IMR-90 (cell line): Measurements from ENCODE around the gene ARHGEF4. TPM values are rescaled to one million over a fixed set of nuclear protein-coding genes. Genes with fewer than 3 reads are reported as not detected.

Source experiments
- ATAC-seq: fragments of 200-7000 bp; cut with Tn5 transposase; 2 replicates; pipeline ENCODE4 v1.9.1; 2020; ENCODE audit warnings: low read depth, mild to moderate bottlenecking, moderate library complexity
- BruUV-seq: library from RNA; stranded (reverse); fragments of 400-500 nt; replicated peaks from 2 replicates; lab custom pipeline; 2021; lab: Mats Ljungman, UMichigan
- CTCF ChIA-PET: fragments of 300-600 bp; formaldehyde crosslinking; extraction: SDS; loops from one replicate; lab custom pipeline; 2021; ENCODE audit warnings: antibody characterized with exemption; lab: Yijun Ruan, JAX
- POLR2A ChIA-PET: fragments of 300-600 bp; sonication (Branson Sonifier 250); formaldehyde crosslinking; loops from one replicate; lab custom pipeline; 2022; ENCODE audit warnings: antibody characterized with exemption; ENCODE audit not compliant: unreplicated experiment; lab: Charles Lee
- DNase-seq: peaks from one replicate; pipeline ENCODE4 v3.0.0; 2013
- H2AFZ ChIP-seq: replicated peaks from 2 replicates; pipeline ENCODE3; 2013; ENCODE audit warnings: low read length, mild to moderate bottlenecking; ENCODE audit not compliant: poor library complexity
- H2AK5ac ChIP-seq: 2 replicates; pipeline ENCODE4 v1.6.1; 2013; ENCODE audit warnings: low read depth, low read length, inconsistent platforms
- H2AK9ac ChIP-seq: replicated peaks from 2 replicates; pipeline ENCODE3; 2013; ENCODE audit warnings: mild to moderate bottlenecking, low read depth, low read length, moderate library complexity; ENCODE audit not compliant: poor library complexity
- H2BK120ac ChIP-seq: 2 replicates; pipeline ENCODE4 v1.6.1; 2013; ENCODE audit warnings: low read depth, low read length, inconsistent platforms
- H2BK15ac ChIP-seq: 3 replicates; pipeline ENCODE4 v1.6.1; 2013; ENCODE audit warnings: low read depth, low read length, inconsistent platforms
- H2BK20ac ChIP-seq: 2 replicates; pipeline ENCODE4 v1.6.1; 2013; ENCODE audit warnings: low read depth, mild to moderate bottlenecking, inconsistent platforms, low read length, moderate library complexity
- H2BK5ac ChIP-seq: 2 replicates; pipeline ENCODE4 v1.6.1; 2013; ENCODE audit warnings: mild to moderate bottlenecking, low read depth, low read length, inconsistent platforms; ENCODE audit not compliant: poor library complexity, severe bottlenecking
- H3K14ac ChIP-seq: replicated peaks from 2 replicates; pipeline ENCODE4 v1.6.1; 2013; ENCODE audit warnings: low read depth, low read length, inconsistent platforms
- H3K18ac ChIP-seq: 2 replicates; pipeline ENCODE4 v1.6.1; 2013; ENCODE audit warnings: low read depth, low read length, control low read depth
- H3K23ac ChIP-seq: 2 replicates; pipeline ENCODE4 v1.6.1; 2013; ENCODE audit warnings: low read depth, low read length, inconsistent platforms
- H3K27ac ChIP-seq: 2 replicates; pipeline ENCODE4 v1.5.1; 2013; ENCODE audit warnings: mild to moderate bottlenecking, control low read depth, low read length; ENCODE audit not compliant: insufficient read depth
- H3K27me3 ChIP-seq: 2 replicates; pipeline ENCODE4 v1.6.1; 2013; ENCODE audit warnings: low read length; ENCODE audit not compliant: control insufficient read depth, insufficient read depth
- H3K36me3 ChIP-seq: 2 replicates; pipeline ENCODE4 v1.6.1; 2013; ENCODE audit warnings: low read length, mixed read lengths; ENCODE audit not compliant: control insufficient read depth, insufficient read depth
- H3K4ac ChIP-seq: 2 replicates; pipeline ENCODE4 v1.6.1; 2013; ENCODE audit warnings: low read depth, low read length, inconsistent platforms
- H3K4me1 ChIP-seq: 2 replicates; pipeline ENCODE4 v1.6.1; 2013; ENCODE audit warnings: low read length, mixed read lengths; ENCODE audit not compliant: control insufficient read depth, insufficient read depth
- H3K4me2 ChIP-seq: 2 replicates; pipeline ENCODE4 v1.6.1; 2013; ENCODE audit warnings: low read depth, mild to moderate bottlenecking, control low read depth, low read length, moderate library complexity
- H3K4me3 ChIP-seq: 2 replicates; pipeline ENCODE4 v1.5.1; 2013; ENCODE audit warnings: low read depth, mild to moderate bottlenecking, control low read depth, low read length, moderate library complexity; ENCODE audit not compliant: insufficient read depth
- H3K56ac ChIP-seq: 2 replicates; pipeline ENCODE4 v1.6.1; 2013; ENCODE audit warnings: low read length, inconsistent platforms; ENCODE audit not compliant: insufficient read depth; ENCODE audit errors: extremely low read depth
- H3K79me1 ChIP-seq, 2 experiments: 2 replicates each; pipeline ENCODE4 v1.6.1; 2013; ENCODE audit warnings: low read length in 2 of 2, inconsistent platforms in 1 of 2, low read depth in 1 of 2
- H3K9ac ChIP-seq: 2 replicates; pipeline ENCODE4 v1.6.1; 2013; ENCODE audit warnings: low read depth, low read length, control low read depth
- H3K9me1 ChIP-seq: 2 replicates; pipeline ENCODE4 v1.6.1; 2013; ENCODE audit warnings: low read length, inconsistent platforms; ENCODE audit not compliant: insufficient read depth
- H3K9me3 ChIP-seq: 2 replicates; pipeline ENCODE4 v1.6.1; 2013; ENCODE audit warnings: low read length; ENCODE audit not compliant: control insufficient read depth, insufficient read depth
- H4K20me1 ChIP-seq: 2 replicates; pipeline ENCODE4 v1.6.1; 2013; ENCODE audit warnings: low read length, inconsistent platforms; ENCODE audit not compliant: insufficient read depth
- H4K5ac ChIP-seq: 2 replicates; pipeline ENCODE4 v1.6.1; 2013; ENCODE audit warnings: mild to moderate bottlenecking, low read depth, low read length, control low read depth
- H4K8ac ChIP-seq, 2 experiments: 2 replicates each; pipeline ENCODE4 v1.6.1; 2013; ENCODE audit warnings: low read depth in 2 of 2, low read length in 2 of 2, control low read depth in 1 of 2, inconsistent platforms in 1 of 2
- H4K91ac ChIP-seq: 2 replicates; pipeline ENCODE4 v1.6.1; 2013; ENCODE audit warnings: low read depth, low read length, inconsistent platforms; ENCODE audit not compliant: insufficient read depth
- BHLHE40 ChIP-seq: fragments of 150-350 bp; IDR thresholded peaks from 2 replicates; pipeline ENCODE4 v1.6.1; 2016; ENCODE audit warnings: mild to moderate bottlenecking, low read depth, low read length
- CHD1 ChIP-seq: IDR thresholded peaks from 2 replicates; pipeline ENCODE4 v1.6.1; 2012; ENCODE audit warnings: low read depth, low read length, improper control_type of control experiment
- MAFK ChIP-seq: IDR thresholded peaks from 2 replicates; pipeline ENCODE4 v1.6.1; 2012; ENCODE audit warnings: low read depth, low read length, improper control_type of control experiment
- MXI1 ChIP-seq: IDR thresholded peaks from 2 replicates; pipeline ENCODE4 v1.6.1; 2012; ENCODE audit warnings: low read depth, mild to moderate bottlenecking, low read length, moderate library complexity, borderline replicate concordance
- RFX5 ChIP-seq: IDR thresholded peaks from 2 replicates; pipeline ENCODE4 v1.8.0; 2012; ENCODE audit warnings: low read depth, mild to moderate bottlenecking, low read length, moderate library complexity
- SMC3 ChIP-seq: fragments of 150-350 bp; IDR thresholded peaks from 2 replicates; pipeline ENCODE4 v1.6.1; 2016; ENCODE audit warnings: low read depth, mild to moderate bottlenecking, antibody characterized with exemption, low read length, moderate library complexity
- WGBS, 2 experiments: methylation state at CpG; one replicate each; pipeline versions ENCODE4 v1.1.5 to v1.1.7; 2013; ENCODE audit warnings: missing lambda C conversion rate in 2 of 2; ENCODE audit not compliant: insufficient read length in 1 of 2; ENCODE audit errors: extremely low coverage in 2 of 2; 5-methylcytosine and 5-hydroxymethylcytosine counted together
- dilution Hi-C: fragments of 300-500 bp; cut with HindIII; formaldehyde crosslinking; loops from one replicate; pipeline ENCODE4 v1.14.3; 2018; ENCODE audit warnings: low sequenced_read_pairs; ENCODE audit not compliant: unreplicated experiment
- in situ Hi-C: fragments of 300-500 bp; cut with MboI; formaldehyde crosslinking; loops from 3 replicates; pipeline ENCODE4 v1.14.3; 2019; ENCODE audit warnings: low sequenced_read_pairs, inconsistent platforms, mixed read lengths
- intact Hi-C: fragments of 100-400 bp; cut with micrococcal nuclease; formaldehyde crosslinking; loops from 2 replicates; pipeline ENCODE4 v1.10.0; 2022
- polyA plus RNA-seq, 3 experiments: library from polyadenylated mRNA; depleted of rRNA; stranded (reverse); fragments of >200 nt; gene quantifications; 2 replicates each; pipeline ENCODE4 v1.2.3, GENCODE V29; 2012; ENCODE audit warnings: low replicate concordance in 1 of 3
- total RNA-seq: library from RNA; depleted of rRNA; stranded (reverse); fragments of >200 nt; gene quantifications from 2 replicates; pipeline ENCODE4 v1.2.3, GENCODE V29; 2012

ARHGEF4 gene
- total and polyA plus RNA-seq, 2 of the 4 experiments (the other 2 are of a cell fraction) = 2.7 to 5.0 TPM

GRCh38 chr2:130933501-130933900, 96.8 kb downstream of the ARHGEF4 start:
- Histone ChIP-seq H3K27ac (no peak overlapping the region), H2AFZ (no peak overlapping the region), H4K91ac (no peak overlapping the region), H3K14ac (no peak overlapping the region), H2BK15ac (no peak overlapping the region), H3K4me3 (no peak overlapping the region), H3K79me1 (no peaks in the 10 kb centered on the region), H2BK20ac (no peak overlapping the region), H2BK120ac (no peak overlapping the region), H4K8ac (no peak overlapping the region), H3K27me3 (no peaks in the 10 kb centered on the region), H2AK9ac (no peak overlapping the region), H3K9me1 (no peaks in the 10 kb centered on the region), H3K18ac (no peak overlapping the region), H3K9me3 (no peaks in the 10 kb centered on the region), H3K23ac (no peak overlapping the region), H4K5ac (no peak overlapping the region), H3K9ac (no peak overlapping the region), H3K4me1 (no peaks in the 10 kb centered on the region), H3K56ac (no peak overlapping the region), H2AK5ac (no peak overlapping the region), H3K4me2 (no peak overlapping the region), H3K36me3 (no peaks in the 10 kb centered on the region), H3K4ac (no peak overlapping the region), H4K20me1 (no peaks in the 10 kb centered on the region), H2BK5ac (no peak overlapping the region)
- dilution Hi-C loops = no loop called here
- ATAC-seq = no peak
- TF ChIP-seq BHLHE40 (no peak), MAFK (no peak), CHD1 (no peak), SMC3 (no peak), MXI1 (no peak), RFX5 (no peak)
- WGBS, 2 experiments = no CpG with 5 or more reads among the region's 2 CpGs
- ChIA-PET CTCF (no interaction called here), POLR2A (no interaction called here)
- DNase-seq = no peak
- intact Hi-C loops = no loop called here
- in situ Hi-C loops = no loop called here
- BruUV-seq = no TSS peak
